MG63 (cell line): Measurements from ENCODE around the gene TRIM32. TPM values are rescaled to one million over a fixed set of nuclear protein-coding genes. Genes with fewer than 3 reads are reported as not detected.

ENCODE experiments used
- DNase-seq: peaks from one replicate; pipeline ENCODE4 v3.0.0-alpha.2; 2020
- H3K27me3 ChIP-seq: fragments of 250-450 bp; sonication (Bioruptor Pico); 2 replicates; pipeline ENCODE4 v1.5.1; 2020; ENCODE audit warnings: mild to moderate bottlenecking, moderate library complexity
- H3K36me3 ChIP-seq: fragments of 250-450 bp; sonication (Bioruptor Pico); 2 replicates; pipeline ENCODE4 v1.5.1; 2020; ENCODE audit warnings: mild to moderate bottlenecking, moderate library complexity
- H3K4me3 ChIP-seq: fragments of 250-450 bp; sonication (Bioruptor Pico); 2 replicates; pipeline ENCODE4 v1.5.1; 2020; ENCODE audit warnings: mild to moderate bottlenecking, moderate library complexity
- H3K9me3 ChIP-seq: fragments of 250-450 bp; sonication (Bioruptor Pico); 2 replicates; pipeline ENCODE4 v1.5.1; 2020; ENCODE audit warnings: mild to moderate bottlenecking, moderate library complexity
- total RNA-seq: library from RNA; depleted of rRNA; stranded (reverse); fragments of >200 nt; shearing (Covaris generic); gene quantifications from 2 replicates; pipeline ENCODE4 v1.2.3, GENCODE V29; 2014; ENCODE audit warnings: low replicate concordance

Gene TRIM32
- total RNA-seq, 1 experiment from 2014 or later = 25.1 TPM

DNA sequence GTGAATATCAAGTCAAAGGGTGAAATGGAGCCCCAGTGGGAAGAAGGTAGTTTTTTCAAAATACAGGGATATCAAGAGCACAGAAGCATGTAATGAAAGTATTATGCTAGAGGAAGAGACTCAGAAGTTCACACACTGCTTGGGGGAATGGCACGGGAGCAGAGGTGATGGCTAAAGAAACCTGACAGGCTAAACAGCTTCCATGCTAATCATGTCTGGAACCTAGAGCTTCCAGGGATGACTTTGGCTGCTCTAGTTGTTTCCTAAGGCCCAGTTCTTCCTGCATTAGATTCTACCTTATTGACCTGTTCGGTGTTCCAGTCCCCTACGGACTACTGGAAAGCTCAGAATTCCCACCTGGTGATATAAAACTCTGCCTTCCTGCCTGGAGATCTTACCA, 34.3 kb downstream of the TRIM32 start:
- Histone ChIP-seq H3K36me3 (no peaks in the 10 kb centered on the region), H3K9me3 (no peaks in the 10 kb centered on the region), H3K27me3 (no peaks in the 10 kb centered on the region), H3K4me3 (no peak overlapping the region)
- DNase-seq = no peak

DNA sequence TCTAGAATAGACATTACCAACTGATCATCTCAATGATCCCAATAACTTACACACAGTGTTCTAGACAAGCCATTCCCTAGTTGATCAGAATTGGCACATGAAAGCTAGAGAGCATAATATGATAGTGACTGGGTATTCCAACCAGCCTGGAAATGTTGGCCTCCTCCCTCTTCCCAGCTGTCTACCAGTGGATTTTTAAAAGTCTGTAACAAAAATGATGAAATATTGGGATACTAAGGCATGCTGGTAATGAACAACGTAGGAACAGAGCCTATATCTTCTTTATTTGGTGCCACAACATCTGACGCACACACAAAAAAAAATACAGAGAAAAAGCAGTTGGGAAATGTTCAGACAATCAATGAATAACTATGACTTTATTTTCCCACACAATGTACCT, 34.8 kb downstream of the TRIM32 start:
- no peak for DNase-seq
- no peaks in the 10 kb centered on the region for H3K27me3 ChIP-seq
- no peaks in the 10 kb centered on the region for H3K9me3 ChIP-seq
- H3K36me3 ChIP-seq = no peaks in the 10 kb centered on the region
- H3K4me3 ChIP-seq = no peak overlapping the region

- Histone ChIP-seq H3K27me3 (no peaks in the 10 kb centered on the region), H3K9me3 (no peaks in the 10 kb centered on the region), H3K4me3 (no peak overlapping the region), H3K36me3 (no peaks in the 10 kb centered on the region)
- no peak for DNase-seq
These were observed 37.0 kb downstream of the TRIM32 start for GRCh38 chr9:116724123-116724522.

DNA sequence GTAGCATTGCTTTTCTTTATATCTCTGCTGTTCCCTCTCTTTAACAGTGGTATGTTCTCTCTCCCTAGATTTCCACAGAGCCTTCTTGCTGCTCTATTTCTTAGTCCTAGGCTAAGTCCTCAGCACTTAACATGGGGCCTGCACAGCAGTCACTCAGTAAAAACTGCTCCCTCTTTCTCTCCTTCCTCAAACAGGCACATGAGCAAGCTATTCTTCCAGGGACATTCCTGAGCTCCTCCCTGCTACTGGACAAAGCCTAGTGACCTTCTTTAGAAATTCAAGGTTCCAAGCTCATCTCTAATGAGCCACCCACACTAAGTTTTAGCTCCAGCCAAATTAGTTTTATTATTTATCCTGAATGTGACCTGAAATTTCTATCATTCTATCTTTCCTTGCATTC, 39.5 kb downstream of the TRIM32 start:
- H3K4me3 ChIP-seq = no peak overlapping the region
- no peaks in the 10 kb centered on the region for H3K27me3 ChIP-seq
- no peak for DNase-seq
- H3K9me3 ChIP-seq = no peaks in the 10 kb centered on the region
- H3K36me3 ChIP-seq = no peaks in the 10 kb centered on the region

- no peak for DNase-seq
- Histone ChIP-seq H3K36me3 (no peaks in the 10 kb centered on the region), H3K27me3 (no peaks in the 10 kb centered on the region), H3K9me3 (no peaks in the 10 kb centered on the region), H3K4me3 (no peak overlapping the region)
These were observed 46.0 kb downstream of the TRIM32 start for GRCh38 chr9:116733010-116733641.

DNA sequence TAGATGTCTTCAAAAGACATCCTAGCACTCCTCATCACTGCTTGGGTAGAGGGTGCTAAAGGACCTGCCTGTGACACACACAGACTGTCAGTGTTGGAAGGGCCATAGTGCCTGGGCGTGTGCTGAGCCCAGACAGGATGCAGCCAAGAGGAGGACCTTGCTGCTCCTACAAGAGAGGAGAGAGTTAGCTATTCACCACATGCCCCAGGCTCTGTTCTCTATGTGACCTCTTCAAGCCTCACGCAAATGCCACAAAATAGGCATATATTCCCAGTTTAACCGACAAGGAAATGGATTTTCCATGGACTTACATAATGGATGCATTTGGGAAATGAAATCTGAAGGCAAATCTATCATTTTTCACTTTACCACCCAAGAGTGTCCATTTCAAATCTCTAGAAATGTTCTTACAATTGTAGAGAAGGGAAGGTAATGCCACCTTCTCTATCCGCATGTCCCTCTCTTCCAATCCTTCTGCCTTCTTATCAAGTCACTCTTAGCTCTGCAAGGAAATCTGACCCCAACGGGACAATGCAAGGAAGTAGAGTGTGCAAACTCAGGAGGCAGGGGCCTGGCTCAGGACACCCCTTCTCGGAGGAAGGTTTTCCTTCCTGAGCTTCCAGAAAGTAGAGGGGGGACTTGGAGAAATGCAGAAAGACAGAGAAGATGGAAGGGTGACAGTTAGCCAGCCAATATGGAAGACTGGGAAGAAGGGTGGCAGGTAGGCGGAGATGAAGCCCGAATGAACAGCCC, 49.5 kb downstream of the TRIM32 start:
- DNase-seq = no peak
- Histone ChIP-seq H3K27me3 (no peaks in the 10 kb centered on the region), H3K36me3 (no peaks in the 10 kb centered on the region), H3K9me3 (no peaks in the 10 kb centered on the region), H3K4me3 (no peak overlapping the region)

DNA sequence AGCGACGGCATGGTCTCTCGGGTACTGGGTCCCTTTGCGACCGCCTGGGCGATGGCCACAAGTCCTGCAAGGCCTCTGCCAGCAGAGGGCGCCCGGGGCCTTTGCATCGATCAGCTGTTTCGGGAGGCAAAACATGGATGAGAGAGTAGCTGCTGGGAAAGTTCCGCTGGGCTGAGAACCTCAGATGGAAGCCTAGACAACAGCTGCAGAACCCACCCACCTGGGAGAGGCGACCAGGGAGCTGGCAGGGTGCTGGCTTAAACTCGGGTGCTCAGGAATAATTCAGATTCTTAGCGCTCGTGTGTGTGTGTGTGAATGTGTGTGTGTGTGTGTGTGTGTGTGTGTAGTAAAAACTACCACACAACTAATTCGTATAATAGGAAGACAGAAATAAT, 50.0 kb downstream of the TRIM32 start:
- Histone ChIP-seq H3K9me3 (no peaks in the 10 kb centered on the region), H3K36me3 (no peaks in the 10 kb centered on the region), H3K4me3 (no peak overlapping the region), H3K27me3 (no peaks in the 10 kb centered on the region)
- peak; percentile 71 for DNase-seq

DNA sequence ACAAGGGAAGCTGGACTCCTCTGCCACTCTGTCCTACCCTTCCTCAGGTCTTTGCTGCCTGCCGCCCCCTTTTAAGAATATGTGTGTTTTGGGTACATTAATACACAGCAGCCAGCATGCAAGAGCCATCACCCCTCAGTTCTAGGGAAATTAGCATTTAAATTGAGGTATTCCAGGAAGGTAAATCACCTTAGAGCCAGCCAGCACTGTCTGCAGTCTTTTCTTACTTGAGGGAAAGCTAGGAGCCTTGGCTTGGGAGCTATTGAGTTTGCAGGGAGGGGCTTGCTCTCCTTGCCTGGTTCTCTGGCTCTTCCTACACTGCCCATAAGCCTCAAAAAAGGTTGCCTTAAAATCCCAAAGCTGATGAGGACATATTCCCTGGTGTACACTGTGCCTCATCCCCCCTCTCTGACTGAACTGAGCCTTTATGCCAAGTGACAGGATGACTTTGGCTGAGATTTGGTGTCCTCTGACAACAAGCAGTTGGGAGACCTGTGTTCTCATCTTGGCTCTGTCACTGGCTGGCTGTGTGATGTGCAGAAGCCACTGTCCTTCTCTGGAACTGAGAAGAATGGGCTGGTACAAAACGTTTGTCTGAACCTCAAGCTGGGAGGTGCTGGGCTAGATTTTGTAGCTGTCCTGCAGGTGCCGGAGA, 54.1 kb downstream of the TRIM32 start:
- Histone ChIP-seq H3K36me3 (no peaks in the 10 kb centered on the region), H3K9me3 (no peaks in the 10 kb centered on the region), H3K27me3 (no peaks in the 10 kb centered on the region), H3K4me3 (no peak overlapping the region)
- no peak for DNase-seq

DNA sequence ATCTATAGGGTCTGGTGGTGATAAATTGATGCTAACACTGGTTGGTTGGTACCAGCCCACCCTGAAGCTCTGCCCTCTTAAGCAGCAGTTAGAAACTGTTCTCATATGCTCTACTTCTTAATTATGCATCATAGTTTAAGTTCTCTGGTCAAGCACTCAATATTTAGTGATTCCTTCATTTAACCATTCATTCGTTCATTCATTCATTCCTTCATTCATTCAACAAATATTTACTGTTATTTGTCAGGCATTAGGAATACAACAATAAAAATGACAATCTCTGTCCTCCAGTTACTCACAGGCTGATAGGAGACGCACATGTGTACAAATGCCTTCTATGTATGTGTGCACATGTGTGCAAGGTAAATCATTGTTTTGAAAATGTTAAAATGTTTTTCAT, 54.6 kb downstream of the TRIM32 start:
- no peak for DNase-seq

DNA sequence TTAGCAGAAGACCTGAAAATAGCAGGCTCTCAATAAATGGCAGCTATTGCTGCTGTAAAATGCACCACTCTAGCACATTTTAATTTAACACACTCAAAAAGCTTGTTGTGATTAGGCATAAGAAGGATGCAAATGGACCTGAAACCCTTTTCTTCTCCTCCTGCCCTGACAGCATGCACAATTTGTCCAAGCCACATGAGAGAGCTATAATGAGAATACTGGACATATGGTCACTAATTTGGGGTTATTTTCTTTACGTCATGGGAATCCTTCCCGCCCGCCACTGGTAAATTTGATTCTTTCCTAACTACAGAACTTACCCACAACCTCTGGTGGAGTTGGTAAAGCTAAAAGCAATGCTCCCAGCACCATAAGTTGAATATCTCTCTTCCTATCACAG, 62.1 kb downstream of the TRIM32 start:
- peaks cover 3% of the 10 kb centered on the region for H3K27me3 ChIP-seq
- H3K36me3 ChIP-seq = no peaks in the 10 kb centered on the region
- H3K4me3 ChIP-seq = no peak overlapping the region
- DNase-seq = no peak
- H3K9me3 ChIP-seq = no peaks in the 10 kb centered on the region

More for the DNA sequence above, 54.6 kb downstream of the TRIM32 start:
- no peak overlapping the region for H3K4me3 ChIP-seq
- H3K27me3 ChIP-seq = no peaks in the 10 kb centered on the region
- no peaks in the 10 kb centered on the region for H3K36me3 ChIP-seq
- H3K9me3 ChIP-seq = no peaks in the 10 kb centered on the region

DNA sequence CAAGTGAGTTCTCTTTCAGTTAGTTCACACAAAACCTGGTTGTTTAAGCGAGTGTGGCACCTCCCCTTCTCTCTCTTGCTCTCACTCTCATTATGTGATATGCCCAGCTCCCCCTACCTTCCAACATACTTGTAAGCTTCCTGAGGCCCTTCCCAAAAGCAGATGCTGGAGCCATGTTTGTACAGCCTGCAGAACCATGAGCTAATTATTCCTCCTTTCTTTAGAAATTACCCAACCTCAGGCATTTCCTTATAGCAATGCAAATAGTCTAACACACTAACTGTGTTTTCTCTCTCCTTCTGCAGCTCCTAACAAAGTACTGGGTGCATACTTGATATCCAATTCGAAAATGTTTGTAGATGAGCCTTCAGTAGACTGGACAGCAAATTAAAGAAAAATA, 62.7 kb downstream of the TRIM32 start:
- Histone ChIP-seq H3K27me3 (peaks cover 3% of the 10 kb centered on the region), H3K4me3 (no peak overlapping the region), H3K9me3 (no peaks in the 10 kb centered on the region), H3K36me3 (no peaks in the 10 kb centered on the region)
- no peak for DNase-seq

GRCh38 chr9:116750510-116750909, 63.4 kb downstream of the TRIM32 start:
- Histone ChIP-seq H3K4me3 (no peak overlapping the region), H3K27me3 (peaks cover 3% of the 10 kb centered on the region), H3K9me3 (no peaks in the 10 kb centered on the region), H3K36me3 (no peaks in the 10 kb centered on the region)
- no peak for DNase-seq
